ENCODE measurements around the gene MYOG.

The MYOG gene

DNA sequence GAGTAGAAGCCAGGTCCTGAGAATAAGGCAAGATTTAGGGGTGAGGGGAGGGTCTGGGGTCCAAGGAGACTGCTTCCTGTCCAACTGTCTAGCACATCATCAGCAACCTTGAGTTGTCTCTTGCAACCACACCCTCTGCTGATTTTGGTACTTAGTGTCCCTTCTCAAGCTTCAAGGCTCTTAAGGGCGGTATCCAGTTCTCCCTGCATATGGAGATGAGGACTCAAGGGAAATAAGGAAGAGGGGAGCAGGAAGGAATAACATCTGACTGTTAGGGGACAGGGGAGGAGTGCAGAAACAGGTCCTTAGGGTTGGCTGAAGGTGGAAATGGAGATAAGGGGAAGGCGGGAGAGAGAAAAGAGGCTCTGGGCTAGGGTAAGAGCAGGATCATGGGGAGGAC, 12.3 kb downstream of the MYOG start:
- Mint-ChIP-seq H3K27ac (peak overlapping the region in 1 of 3 experiments; percentile 62), H3K36me3 (ENCODE audit: low read depth) (peaks cover 12% of the 10 kb centered on the region), H3K27me3 (ENCODE audit: low read depth) (peaks cover 27% of the 10 kb centered on the region), H3K4me3 (no peak overlapping the region), H3K9me3 (no peaks in the 10 kb centered on the region), H3K4me1 (peaks cover 58% of the 10 kb centered on the region)
- TF ChIP-seq, protein P1, sequence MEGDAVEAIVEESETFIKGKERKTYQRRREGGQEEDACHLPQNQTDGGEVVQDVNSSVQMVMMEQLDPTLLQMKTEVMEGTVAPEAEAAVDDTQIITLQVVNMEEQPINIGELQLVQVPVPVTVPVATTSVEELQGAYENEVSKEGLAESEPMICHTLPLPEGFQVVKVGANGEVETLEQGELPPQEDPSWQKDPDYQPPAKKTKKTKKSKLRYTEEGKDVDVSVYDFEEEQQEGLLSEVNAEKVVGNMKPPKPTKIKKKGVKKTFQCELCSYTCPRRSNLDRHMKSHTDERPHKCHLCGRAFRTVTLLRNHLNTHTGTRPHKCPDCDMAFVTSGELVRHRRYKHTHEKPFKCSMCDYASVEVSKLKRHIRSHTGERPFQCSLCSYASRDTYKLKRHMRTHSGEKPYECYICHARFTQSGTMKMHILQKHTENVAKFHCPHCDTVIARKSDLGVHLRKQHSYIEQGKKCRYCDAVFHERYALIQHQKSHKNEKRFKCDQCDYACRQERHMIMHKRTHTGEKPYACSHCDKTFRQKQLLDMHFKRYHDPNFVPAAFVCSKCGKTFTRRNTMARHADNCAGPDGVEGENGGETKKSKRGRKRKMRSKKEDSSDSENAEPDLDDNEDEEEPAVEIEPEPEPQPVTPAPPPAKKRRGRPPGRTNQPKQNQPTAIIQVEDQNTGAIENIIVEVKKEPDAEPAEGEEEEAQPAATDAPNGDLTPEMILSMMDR (IDR thresholded peaks at IDR 0.05; ENCODE audit: unreplicated experiment in 3 of 3), result no peak

DNA sequence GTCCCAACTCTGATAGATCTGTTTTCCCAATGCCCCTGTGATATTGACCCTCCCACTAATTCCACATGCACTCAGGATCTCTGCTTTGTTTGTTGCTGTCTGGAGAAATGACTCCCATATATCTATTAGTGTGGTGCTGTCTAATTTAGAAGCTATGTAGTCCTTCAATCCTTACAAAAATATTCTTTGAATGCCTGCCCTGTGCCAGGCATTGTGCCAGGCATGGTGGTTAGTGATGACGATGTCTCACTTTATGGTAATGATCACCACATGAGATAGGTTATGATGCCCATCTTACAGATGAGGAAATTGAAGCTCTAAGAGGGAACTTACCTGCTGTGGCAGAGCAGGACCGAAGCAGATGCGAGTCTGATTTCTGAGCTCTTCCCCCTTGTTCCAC, 12.9 kb downstream of the MYOG start:
- peaks cover 64% of the 10 kb centered on the region for H3K4me1 Mint-ChIP-seq
- no peak overlapping the region for H3K4me3 Mint-ChIP-seq
- peaks cover 12% of the 10 kb centered on the region for H3K36me3 Mint-ChIP-seq (ENCODE audit: low read depth)
- H3K9me3 Mint-ChIP-seq, result no peaks in the 10 kb centered on the region
- TF ChIP-seq, protein P1 (IDR thresholded peaks at IDR 0.05; ENCODE audit: unreplicated experiment in 3 of 3), result no peak
- peaks cover 22% of the 10 kb centered on the region for H3K27me3 Mint-ChIP-seq (ENCODE audit: low read depth)
- peak overlapping the region in 2 of 3 experiments; percentile 62 to 90 for H3K27ac Mint-ChIP-seq

DNA sequence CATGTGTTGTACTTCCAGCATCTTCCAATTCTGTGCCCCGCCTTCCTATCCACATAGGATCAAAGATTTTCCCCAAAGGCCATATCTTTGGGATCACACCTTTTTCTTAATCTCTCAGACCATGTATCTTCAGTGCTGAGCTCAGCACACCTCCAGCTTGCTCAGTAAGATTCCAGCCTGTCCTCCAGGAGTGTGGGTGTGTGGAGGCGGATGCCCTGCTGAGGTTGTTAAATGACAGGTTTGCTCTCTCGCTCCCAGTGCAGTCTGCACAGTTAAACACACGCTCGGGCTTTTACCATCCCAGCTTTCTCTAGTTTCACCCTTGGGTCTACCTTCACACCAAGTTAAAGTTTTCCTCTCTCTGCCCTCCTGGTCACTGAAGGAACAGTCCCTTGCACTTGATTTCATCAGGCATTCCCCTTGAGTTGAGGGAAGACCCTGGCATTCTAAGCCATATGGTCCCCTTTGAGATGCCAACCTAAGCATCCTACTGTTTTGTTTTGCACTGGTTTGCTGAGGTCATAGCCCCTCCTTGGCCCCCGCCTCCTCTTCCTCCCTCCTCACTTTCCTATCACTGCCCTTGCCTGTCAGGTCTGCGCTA, 13.7 kb downstream of the MYOG start:
- TF ChIP-seq, protein P1 (IDR thresholded peaks at IDR 0.05; ENCODE audit: unreplicated experiment in 3 of 3), result no peak
- peak overlapping the region; percentile 28 to 90 (median 62) for H3K27ac Mint-ChIP-seq
- H3K4me3 Mint-ChIP-seq, result peak overlapping the region in 2 of 3 experiments; percentile 10 to 53
- peaks cover 72% of the 10 kb centered on the region for H3K4me1 Mint-ChIP-seq
- H3K27me3 Mint-ChIP-seq (ENCODE audit: low read depth), result peaks cover 22% of the 10 kb centered on the region
- peaks cover 12% of the 10 kb centered on the region for H3K36me3 Mint-ChIP-seq (ENCODE audit: low read depth)
- H3K9me3 Mint-ChIP-seq, result no peaks in the 10 kb centered on the region

DNA sequence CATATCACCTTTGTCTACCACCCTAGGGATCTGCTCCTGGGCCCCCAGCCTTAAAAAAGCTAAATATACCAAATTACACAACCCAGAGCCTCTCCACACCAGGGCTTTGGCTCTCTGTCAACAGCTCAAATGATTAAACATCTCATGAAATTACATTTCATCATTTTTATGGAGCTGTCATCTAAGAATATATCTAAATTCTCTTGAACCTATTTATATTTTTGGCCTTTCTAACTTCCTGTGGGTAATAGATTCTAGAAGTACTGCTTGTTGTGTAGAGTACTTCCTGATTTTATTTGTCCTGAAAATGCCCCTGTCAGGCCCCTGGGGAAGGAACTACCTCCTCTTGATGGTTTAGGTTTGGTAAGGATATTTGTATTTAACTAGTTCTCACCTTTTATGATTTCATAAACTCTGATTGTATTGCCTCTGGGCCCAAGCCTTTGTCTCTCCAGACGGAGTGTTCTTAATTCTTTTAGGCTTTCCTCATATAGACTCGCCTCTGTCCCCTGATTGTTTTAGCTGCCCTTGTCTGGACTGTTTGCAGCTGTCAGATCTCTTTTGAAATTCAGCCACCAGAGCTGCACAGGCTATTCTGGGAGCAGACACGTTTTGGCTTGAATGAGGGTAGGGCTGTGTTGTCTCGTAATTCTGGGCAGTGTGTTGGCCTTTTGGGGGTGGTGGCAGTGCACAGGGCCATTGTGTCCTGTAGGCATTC, 16.6 kb downstream of the MYOG start:
- Mint-ChIP-seq H3K4me1 (peaks cover 86% of the 10 kb centered on the region), H3K27me3 (ENCODE audit: low read depth) (peaks cover 10% of the 10 kb centered on the region), H3K27ac (peak overlapping the region; percentile 95 to 98 (median 96)), H3K4me3 (peak overlapping the region; percentile 17 to 56 (median 48)), H3K9me3 (no peaks in the 10 kb centered on the region), H3K36me3 (ENCODE audit: low read depth) (peaks cover 20% of the 10 kb centered on the region)
- TF ChIP-seq, protein P1 (IDR thresholded peaks at IDR 0.05; ENCODE audit: unreplicated experiment in 3 of 3), result no peak

DNA sequence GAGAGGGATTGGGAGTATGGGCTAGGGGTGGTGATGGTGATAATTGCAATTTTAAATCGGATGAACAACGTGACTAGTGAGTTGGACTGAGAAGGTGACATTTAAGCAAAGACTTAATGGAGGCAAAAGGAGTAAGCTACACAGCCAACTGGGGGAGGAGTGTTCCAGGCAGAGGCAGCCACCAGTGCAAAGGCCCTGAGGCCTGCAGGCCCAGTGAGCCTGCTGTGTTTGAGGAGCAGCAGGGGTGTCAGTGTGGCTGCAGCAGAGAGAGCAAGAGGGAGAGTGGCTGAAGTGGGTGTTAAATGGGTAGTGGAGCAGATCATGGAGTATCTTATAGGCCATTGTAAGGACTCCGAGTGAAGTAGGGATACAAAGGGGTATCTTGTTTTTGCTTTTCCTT, 18.8 kb downstream of the MYOG start:
- Mint-ChIP-seq H3K27ac (peak overlapping the region; percentile 68 to 95 (median 93)), H3K36me3 (ENCODE audit: low read depth) (peaks cover 17% of the 10 kb centered on the region), H3K9me3 (no peaks in the 10 kb centered on the region), H3K4me1 (peaks cover 80% of the 10 kb centered on the region), H3K27me3 (ENCODE audit: low read depth) (peaks cover 3% of the 10 kb centered on the region), H3K4me3 (peak overlapping the region in 2 of 3 experiments; percentile 54 to 80)
- TF ChIP-seq, protein P1 (IDR thresholded peaks at IDR 0.05; ENCODE audit: unreplicated experiment in 3 of 3), result no peak
